Glomerular endothelial cell (primary cell): ENCODE measurements around the gene XIRP2. TPM values are rescaled to one million over a fixed set of nuclear protein-coding genes. Genes with fewer than 3 reads are reported as not detected.

Experiments
- DNase-seq: peaks from one replicate; pipeline ENCODE4 v3.0.0-alpha.2; 2011; ENCODE audit warnings: low read depth, low spot score; ENCODE audit errors: extremely low read depth
- total RNA-seq: library from RNA; depleted of rRNA; stranded (reverse); fragments of >200 nt; gene quantifications from 2 replicates; pipeline ENCODE4 v1.2.3, GENCODE V29; 2015

XIRP2 gene
- total RNA-seq, 1 donor from 2014 or later, result 2.8 TPM

GRCh38 chr2:166934817-166935216 is 46.5 kb downstream of the XIRP2 start:
- DNase-seq, result no peak

GRCh38 chr2:166942377-166942776 is 54.1 kb downstream of the XIRP2 start:
- no peak for DNase-seq

- DNase-seq, result no peak
These were observed 56.6 kb downstream of the XIRP2 start for GRCh38 chr2:166944909-166945308.

- DNase-seq, result no peak
These were observed 69.4 kb downstream of the XIRP2 start for GRCh38 chr2:166957686-166958085.

GRCh38 chr2:166958986-166959481 is 70.8 kb downstream of the XIRP2 start:
- DNase-seq, result no peak

- DNase-seq, result no peak
These were observed 71.3 kb downstream of the XIRP2 start for GRCh38 chr2:166959556-166959955.

- no peak for DNase-seq
These were observed 72.5 kb downstream of the XIRP2 start for GRCh38 chr2:166960702-166961270.

GRCh38 chr2:166961933-166962332 is 73.7 kb downstream of the XIRP2 start:
- DNase-seq, result no peak

GRCh38 chr2:166969486-166969885 is 81.2 kb downstream of the XIRP2 start:
- DNase-seq, result no peak

GRCh38 chr2:166972002-166972401 is 83.7 kb downstream of the XIRP2 start:
- no peak for DNase-seq

- no peak for DNase-seq
These were observed 84.1 kb downstream of the XIRP2 start for GRCh38 chr2:166972418-166972817.

GRCh38 chr2:166984188-166984587 is 95.9 kb downstream of the XIRP2 start:
- DNase-seq, result no peak

- DNase-seq, result no peak
These were observed 96.5 kb downstream of the XIRP2 start for GRCh38 chr2:166984797-166985196.

GRCh38 chr2:166994588-166995336 is 106.5 kb downstream of the XIRP2 start:
- no peak for DNase-seq

GRCh38 chr2:166996465-166996864 is 108.2 kb downstream of the XIRP2 start:
- no peak for DNase-seq

- DNase-seq, result no peak
These were observed 112.9 kb downstream of the XIRP2 start for GRCh38 chr2:167001165-167001564.

GRCh38 chr2:167005096-167005495 is 116.8 kb downstream of the XIRP2 start:
- no peak for DNase-seq

- no peak for DNase-seq
These were observed 124.9 kb downstream of the XIRP2 start for GRCh38 chr2:167013227-167013626.

GRCh38 chr2:167015806-167016205 is 127.5 kb downstream of the XIRP2 start:
- no peak for DNase-seq

GRCh38 chr2:167017021-167017420 is 128.7 kb downstream of the XIRP2 start:
- no peak for DNase-seq

GRCh38 chr2:167018590-167018989 is 130.3 kb downstream of the XIRP2 start:
- DNase-seq, result no peak

- DNase-seq, result no peak
These were observed 140.2 kb downstream of the XIRP2 start for GRCh38 chr2:167028503-167028902.
